Measurements from ENCODE around the gene GMDS. TPM values are rescaled to one million over a fixed set of nuclear protein-coding genes. Genes with fewer than 3 reads are reported as not detected.

GMDS gene
- total RNA-seq, 4 donors from 2014 or later: 3.4 to 7.2 (median 4.6) TPM

DNA sequence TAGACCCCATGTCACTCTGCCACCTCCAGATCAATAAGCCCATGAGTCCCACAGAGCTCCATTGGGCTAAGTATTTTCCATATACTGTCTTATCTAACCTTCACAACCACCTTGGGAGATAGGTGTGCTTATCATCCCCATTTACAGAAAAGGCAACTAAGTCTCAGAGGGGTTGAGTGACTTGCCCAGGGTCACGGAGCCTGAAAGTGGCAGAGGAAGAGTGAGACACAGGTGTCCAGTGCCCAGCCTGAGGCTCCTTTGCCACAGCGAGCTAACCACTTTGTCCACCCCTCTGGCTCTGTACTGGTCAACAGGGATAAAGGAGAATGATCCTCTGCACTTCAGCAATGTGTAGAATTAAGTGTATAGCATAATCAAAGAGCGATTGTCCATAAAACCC, 124.5 kb downstream of the GMDS start:
- in situ Hi-C loops (cut with MboI; ENCODE audit: low sequenced_read_pairs in 4 of 4): loop anchor here in 1 of 4 donors (25.0 kb wide), 1 partner anchor 509 kb away; the partner anchor contains the start of gene FOXC1
- intact Hi-C loops (cut with DNase I; ENCODE audit: low total_unique reads): no loop called here

DNA sequence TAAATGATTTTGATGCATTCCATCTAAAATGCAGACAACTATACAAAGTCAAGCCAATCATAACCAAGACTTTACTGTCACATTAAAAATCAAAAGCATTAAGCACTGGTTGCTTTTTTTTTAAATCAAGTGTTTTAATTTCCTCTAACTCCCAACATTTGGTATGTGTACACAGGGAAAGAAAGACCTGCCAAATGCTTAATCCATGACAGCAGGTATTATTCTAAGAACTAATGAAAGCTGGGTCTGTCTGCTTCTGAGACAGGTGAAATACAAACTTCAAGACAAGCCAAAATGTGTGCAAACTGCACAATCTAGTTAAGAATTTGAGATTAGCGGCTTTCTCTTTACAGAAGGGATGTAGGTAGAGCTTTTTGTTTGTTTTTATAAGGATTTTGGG, 126.1 kb downstream of the GMDS start:
- no peaks in the 10 kb centered on the region for H3K9me3 ChIP-seq
- H3K27ac ChIP-seq: no peak overlapping the region
- no peaks in the 10 kb centered on the region for H3K36me3 ChIP-seq
- ATAC-seq (no peak), DNase-seq (no peak)
- TF ChIP-seq, protein P1, sequence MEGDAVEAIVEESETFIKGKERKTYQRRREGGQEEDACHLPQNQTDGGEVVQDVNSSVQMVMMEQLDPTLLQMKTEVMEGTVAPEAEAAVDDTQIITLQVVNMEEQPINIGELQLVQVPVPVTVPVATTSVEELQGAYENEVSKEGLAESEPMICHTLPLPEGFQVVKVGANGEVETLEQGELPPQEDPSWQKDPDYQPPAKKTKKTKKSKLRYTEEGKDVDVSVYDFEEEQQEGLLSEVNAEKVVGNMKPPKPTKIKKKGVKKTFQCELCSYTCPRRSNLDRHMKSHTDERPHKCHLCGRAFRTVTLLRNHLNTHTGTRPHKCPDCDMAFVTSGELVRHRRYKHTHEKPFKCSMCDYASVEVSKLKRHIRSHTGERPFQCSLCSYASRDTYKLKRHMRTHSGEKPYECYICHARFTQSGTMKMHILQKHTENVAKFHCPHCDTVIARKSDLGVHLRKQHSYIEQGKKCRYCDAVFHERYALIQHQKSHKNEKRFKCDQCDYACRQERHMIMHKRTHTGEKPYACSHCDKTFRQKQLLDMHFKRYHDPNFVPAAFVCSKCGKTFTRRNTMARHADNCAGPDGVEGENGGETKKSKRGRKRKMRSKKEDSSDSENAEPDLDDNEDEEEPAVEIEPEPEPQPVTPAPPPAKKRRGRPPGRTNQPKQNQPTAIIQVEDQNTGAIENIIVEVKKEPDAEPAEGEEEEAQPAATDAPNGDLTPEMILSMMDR (IDR thresholded peaks at IDR 0.05 in 4 of 5, conservative IDR thresholded peaks at IDR 0.05 in 1 of 5): no peak
- no peak for TF ChIP-seq POLR2A (IDR thresholded peaks at IDR 0.05)
- intact Hi-C loops (cut with DNase I; ENCODE audit: low total_unique reads) (no loop called here), in situ Hi-C loops (cut with MboI; ENCODE audit: low sequenced_read_pairs in 4 of 4) (loop anchor here in 1 of 4 donors (25.0 kb wide), 1 partner anchor 507 kb away; the partner anchor contains the start of gene FOXC1)
- no peaks in the 10 kb centered on the region for H3K27me3 ChIP-seq
- H3K4me1 ChIP-seq: no peaks in the 10 kb centered on the region
- no peak overlapping the region for H3K4me3 ChIP-seq

More for the DNA sequence above, 124.5 kb downstream of the GMDS start:
- TF ChIP-seq, protein P1 (IDR thresholded peaks at IDR 0.05 in 4 of 5, conservative IDR thresholded peaks at IDR 0.05 in 1 of 5): no peak
- TF ChIP-seq POLR2A (IDR thresholded peaks at IDR 0.05): no peak
- Histone ChIP-seq H3K27ac (no peak overlapping the region), H3K27me3 (no peaks in the 10 kb centered on the region), H3K9me3 (no peaks in the 10 kb centered on the region), H3K36me3 (no peaks in the 10 kb centered on the region), H3K4me3 (no peak overlapping the region), H3K4me1 (no peaks in the 10 kb centered on the region)
- no peak for ATAC-seq
- no peak for DNase-seq

DNA sequence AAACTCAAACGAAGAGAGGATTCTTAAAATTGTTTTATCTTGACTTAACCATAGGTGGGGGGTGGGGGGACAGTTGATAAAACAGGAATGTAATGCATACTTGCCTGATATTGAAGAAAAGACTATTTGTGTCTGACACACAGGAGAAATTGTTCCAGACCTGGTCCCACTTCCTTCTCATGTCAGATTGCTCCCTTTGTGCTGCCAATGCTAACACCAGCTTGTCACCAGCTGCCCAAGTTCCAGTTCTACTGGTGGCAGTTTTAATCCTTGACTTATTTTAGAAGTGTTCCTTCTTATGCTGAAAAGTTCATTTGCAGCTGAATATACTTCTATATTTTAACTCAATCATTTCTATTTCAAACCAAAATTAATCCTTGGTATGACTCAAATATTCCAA, 127.3 kb downstream of the GMDS start:
- no peak for ATAC-seq
- TF ChIP-seq, protein P1 (IDR thresholded peaks at IDR 0.05 in 4 of 5, conservative IDR thresholded peaks at IDR 0.05 in 1 of 5): no peak
- no peak for TF ChIP-seq POLR2A (IDR thresholded peaks at IDR 0.05)
- intact Hi-C loops (cut with DNase I; ENCODE audit: low total_unique reads): no loop called here

DNA sequence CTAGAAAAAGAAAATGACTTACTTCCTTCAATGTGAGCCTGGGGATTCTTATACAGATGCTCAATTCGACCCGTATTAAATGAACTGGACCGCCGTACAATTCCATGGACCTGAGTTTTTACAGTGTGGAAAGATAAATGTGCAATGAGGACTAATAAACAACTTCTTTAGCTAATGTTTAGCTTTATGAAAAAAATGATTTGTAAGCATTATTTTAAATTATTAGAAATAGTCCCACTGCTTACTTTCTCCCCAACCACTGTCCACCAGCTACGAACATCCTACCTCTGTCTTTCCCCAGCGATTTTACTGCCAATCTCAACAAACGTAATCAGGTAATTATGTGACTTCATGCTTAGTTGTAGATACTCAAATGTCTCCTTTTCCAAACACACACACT, 128.0 kb downstream of the GMDS start:
- H3K9me3 ChIP-seq: no peaks in the 10 kb centered on the region
- DNase-seq: no peak
- intact Hi-C loops (cut with DNase I; ENCODE audit: low total_unique reads): no loop called here
- no peaks in the 10 kb centered on the region for H3K27me3 ChIP-seq
- no peaks in the 10 kb centered on the region for H3K36me3 ChIP-seq
- H3K4me3 ChIP-seq: no peak overlapping the region
- TF ChIP-seq, protein P1 (IDR thresholded peaks at IDR 0.05 in 4 of 5, conservative IDR thresholded peaks at IDR 0.05 in 1 of 5): no peak
- TF ChIP-seq POLR2A (IDR thresholded peaks at IDR 0.05): no peak
- H3K27ac ChIP-seq: no peak overlapping the region
- no peaks in the 10 kb centered on the region for H3K4me1 ChIP-seq
- in situ Hi-C loops (cut with MboI; ENCODE audit: low sequenced_read_pairs in 4 of 4): loop anchor here in 1 of 4 donors (25.0 kb wide), 1 partner anchor 505 kb away; the partner anchor contains the start of gene FOXC1
- no peak for ATAC-seq

More for the DNA sequence above, 127.3 kb downstream of the GMDS start:
- DNase-seq: no peak
- no peaks in the 10 kb centered on the region for H3K9me3 ChIP-seq
- H3K27me3 ChIP-seq: no peaks in the 10 kb centered on the region
- no peak overlapping the region for H3K27ac ChIP-seq
- no peaks in the 10 kb centered on the region for H3K36me3 ChIP-seq
- in situ Hi-C loops (cut with MboI; ENCODE audit: low sequenced_read_pairs in 4 of 4): loop anchor here in 1 of 4 donors (25.0 kb wide), 1 partner anchor 506 kb away; the partner anchor contains the start of gene FOXC1
- no peak overlapping the region for H3K4me3 ChIP-seq
- no peaks in the 10 kb centered on the region for H3K4me1 ChIP-seq

DNA sequence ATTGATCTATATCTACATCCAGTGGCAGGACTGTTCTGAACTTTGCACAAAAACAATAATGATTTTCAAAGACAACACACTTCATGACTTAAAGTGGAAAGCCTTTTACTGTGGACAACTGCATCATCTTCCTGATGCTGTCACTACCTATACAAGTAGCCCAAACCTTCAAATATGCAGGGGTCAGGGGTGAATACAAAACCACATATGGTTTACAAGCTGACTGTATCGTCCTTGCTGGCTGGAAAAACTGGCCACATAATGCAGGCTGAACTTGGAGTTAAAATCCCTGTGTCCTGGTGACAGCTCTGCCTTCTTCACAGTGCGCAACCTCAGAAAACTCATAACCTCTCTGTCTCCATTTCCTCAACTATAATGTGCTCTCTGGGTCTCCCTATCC, 128.9 kb downstream of the GMDS start:
- Histone ChIP-seq H3K27me3 (no peaks in the 10 kb centered on the region), H3K27ac (no peak overlapping the region), H3K4me1 (no peaks in the 10 kb centered on the region), H3K4me3 (no peak overlapping the region), H3K9me3 (no peaks in the 10 kb centered on the region), H3K36me3 (no peaks in the 10 kb centered on the region)
- in situ Hi-C loops (cut with MboI; ENCODE audit: low sequenced_read_pairs in 4 of 4): loop anchor here in 1 of 4 donors (25.0 kb wide), 1 partner anchor 504 kb away; the partner anchor contains the start of gene FOXC1
- ATAC-seq (no peak), DNase-seq (no peak)
- TF ChIP-seq, protein P1 (IDR thresholded peaks at IDR 0.05 in 4 of 5, conservative IDR thresholded peaks at IDR 0.05 in 1 of 5): no peak
- TF ChIP-seq POLR2A (IDR thresholded peaks at IDR 0.05): no peak
- intact Hi-C loops (cut with DNase I; ENCODE audit: low total_unique reads): no loop called here

Measured in gastrocnemius medialis (tissue), 4 donors.